ENCODE data around the gene ECI1.

DNA sequence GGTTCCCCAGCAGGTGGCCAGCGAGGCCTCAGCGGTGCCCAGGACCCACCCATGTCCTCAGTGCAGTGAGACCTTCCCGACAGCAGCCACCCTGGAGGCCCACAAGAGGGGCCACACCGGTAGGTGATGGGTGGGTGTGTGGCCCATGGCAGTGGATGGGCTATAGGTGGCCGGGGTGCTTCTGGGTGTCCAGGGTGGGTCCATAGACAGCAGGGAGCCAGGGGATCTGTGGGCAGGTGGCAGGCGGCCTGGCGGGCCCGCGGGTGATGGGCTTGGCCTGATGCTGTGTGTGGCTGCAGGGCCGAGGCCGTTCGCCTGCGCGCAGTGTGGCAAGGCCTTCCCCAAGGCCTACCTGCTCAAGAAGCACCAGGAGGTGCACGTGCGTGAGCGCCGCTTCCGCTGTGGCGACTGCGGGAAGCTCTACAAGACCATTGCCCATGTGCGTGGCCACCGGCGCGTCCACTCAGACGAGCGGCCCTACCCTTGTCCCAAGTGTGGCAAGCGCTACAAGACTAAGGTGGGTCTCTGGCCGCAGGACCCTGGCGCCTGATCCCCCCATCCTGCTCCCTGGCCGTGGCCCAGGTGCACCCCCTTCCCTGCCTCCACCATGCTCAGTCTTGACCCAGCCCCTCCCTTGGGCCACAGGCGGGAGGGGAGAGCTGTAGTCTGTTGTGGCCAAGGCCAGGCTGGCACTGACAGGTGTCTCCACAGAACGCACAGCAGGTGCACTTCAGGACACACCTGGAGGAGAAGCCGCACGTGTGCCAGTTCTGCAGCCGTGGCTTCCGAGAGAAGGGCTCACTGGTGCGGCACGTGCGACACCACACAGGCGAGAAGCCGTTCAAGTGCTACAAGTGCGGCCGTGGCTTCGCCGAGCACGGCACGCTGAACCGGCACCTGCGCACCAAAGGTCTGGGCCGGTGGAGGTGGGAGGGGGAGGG lies 17.2 kb downstream of the ECI1 start:
- no peak for TF ChIP-seq TAF1 (IDR thresholded peaks at IDR 0.05; ENCODE audit: borderline replicate concordance, insufficient read depth, low read length)
- no peak for TF ChIP-seq POLR2AphosphoS5 (IDR thresholded peaks at IDR 0.05; ENCODE audit: low read depth, low read length)
